ENCODE results near the gene IL16.

Gene IL16

GRCh38 chr15:81222007-81222406, 25.3 kb downstream of the IL16 start:
- no peaks in the 10 kb centered on the region for H3K36me3 ChIP-seq (ENCODE audit: control insufficient read depth in 1 of 2, insufficient read depth in 2 of 2, low read length in 2 of 2)
- H3K4me1 ChIP-seq (ENCODE audit: control insufficient read depth in 1 of 2, insufficient read depth in 2 of 2, low read length in 2 of 2), result no peaks in the 10 kb centered on the region
- no peak overlapping the region for H3K4me3 ChIP-seq (ENCODE audit: low read depth in 1 of 2, low read length in 2 of 2)
- H3K27me3 ChIP-seq (ENCODE audit: control insufficient read depth in 1 of 2, insufficient read depth in 2 of 2, low read length in 2 of 2), result no peaks in the 10 kb centered on the region
- H3K9me3 ChIP-seq (ENCODE audit: control insufficient read depth in 1 of 2, low read length in 2 of 2), result no peaks in the 10 kb centered on the region
- H3K9ac ChIP-seq (ENCODE audit: low read depth in 1 of 2, low read length in 2 of 2), result no peak overlapping the region
- H3K27ac ChIP-seq (ENCODE audit: low read depth, low read length), result no peak overlapping the region

GRCh38 chr15:81223346-81223971, 26.8 kb downstream of the IL16 start:
- H3K4me1 ChIP-seq (ENCODE audit: control insufficient read depth in 1 of 2, insufficient read depth in 2 of 2, low read length in 2 of 2), result no peaks in the 10 kb centered on the region
- H3K27me3 ChIP-seq (ENCODE audit: control insufficient read depth in 1 of 2, insufficient read depth in 2 of 2, low read length in 2 of 2), result no peaks in the 10 kb centered on the region
- H3K36me3 ChIP-seq (ENCODE audit: control insufficient read depth in 1 of 2, insufficient read depth in 2 of 2, low read length in 2 of 2), result no peaks in the 10 kb centered on the region
- H3K4me3 ChIP-seq (ENCODE audit: low read depth in 1 of 2, low read length in 2 of 2), result no peak overlapping the region
- no peaks in the 10 kb centered on the region for H3K9me3 ChIP-seq (ENCODE audit: control insufficient read depth in 1 of 2, low read length in 2 of 2)
- no peak overlapping the region for H3K9ac ChIP-seq (ENCODE audit: low read depth in 1 of 2, low read length in 2 of 2)
- H3K27ac ChIP-seq (ENCODE audit: low read depth, low read length), result no peak overlapping the region

- Histone ChIP-seq H3K4me1 (ENCODE audit: control insufficient read depth in 1 of 2, insufficient read depth in 2 of 2, low read length in 2 of 2) (no peaks in the 10 kb centered on the region), H3K27ac (ENCODE audit: low read depth, low read length) (no peak overlapping the region)
These were observed 27.6 kb downstream of the IL16 start for GRCh38 chr15:81224232-81224631.

GRCh38 chr15:81225161-81225671, 28.5 kb downstream of the IL16 start:
- Histone ChIP-seq H3K9me3 (ENCODE audit: control insufficient read depth in 1 of 2, low read length in 2 of 2) (no peaks in the 10 kb centered on the region), H3K4me3 (ENCODE audit: low read depth in 1 of 2, low read length in 2 of 2) (no peak overlapping the region), H3K9ac (ENCODE audit: low read depth in 1 of 2, low read length in 2 of 2) (no peak overlapping the region), H3K27me3 (ENCODE audit: control insufficient read depth in 1 of 2, insufficient read depth in 2 of 2, low read length in 2 of 2) (no peaks in the 10 kb centered on the region), H3K36me3 (ENCODE audit: control insufficient read depth in 1 of 2, insufficient read depth in 2 of 2, low read length in 2 of 2) (no peaks in the 10 kb centered on the region), H3K27ac (ENCODE audit: low read depth, low read length) (no peak overlapping the region), H3K4me1 (ENCODE audit: control insufficient read depth in 1 of 2, insufficient read depth in 2 of 2, low read length in 2 of 2) (no peaks in the 10 kb centered on the region)

More at GRCh38 chr15:81224232-81224631, 27.6 kb downstream of the IL16 start:
- Histone ChIP-seq H3K4me3 (ENCODE audit: low read depth in 1 of 2, low read length in 2 of 2) (no peak overlapping the region), H3K27me3 (ENCODE audit: control insufficient read depth in 1 of 2, insufficient read depth in 2 of 2, low read length in 2 of 2) (no peaks in the 10 kb centered on the region), H3K9ac (ENCODE audit: low read depth in 1 of 2, low read length in 2 of 2) (no peak overlapping the region), H3K9me3 (ENCODE audit: control insufficient read depth in 1 of 2, low read length in 2 of 2) (no peaks in the 10 kb centered on the region), H3K36me3 (ENCODE audit: control insufficient read depth in 1 of 2, insufficient read depth in 2 of 2, low read length in 2 of 2) (no peaks in the 10 kb centered on the region)

GRCh38 chr15:81227716-81228115, 31.0 kb downstream of the IL16 start:
- Histone ChIP-seq H3K9ac (ENCODE audit: low read depth in 1 of 2, low read length in 2 of 2) (no peak overlapping the region), H3K4me3 (ENCODE audit: low read depth in 1 of 2, low read length in 2 of 2) (no peak overlapping the region), H3K9me3 (ENCODE audit: control insufficient read depth in 1 of 2, low read length in 2 of 2) (no peaks in the 10 kb centered on the region), H3K36me3 (ENCODE audit: control insufficient read depth in 1 of 2, insufficient read depth in 2 of 2, low read length in 2 of 2) (no peaks in the 10 kb centered on the region), H3K4me1 (ENCODE audit: control insufficient read depth in 1 of 2, insufficient read depth in 2 of 2, low read length in 2 of 2) (no peaks in the 10 kb centered on the region), H3K27me3 (ENCODE audit: control insufficient read depth in 1 of 2, insufficient read depth in 2 of 2, low read length in 2 of 2) (no peaks in the 10 kb centered on the region), H3K27ac (ENCODE audit: low read depth, low read length) (no peak overlapping the region)

GRCh38 chr15:81229586-81229985, 32.9 kb downstream of the IL16 start:
- Histone ChIP-seq H3K27ac (ENCODE audit: low read depth, low read length) (no peak overlapping the region), H3K9ac (ENCODE audit: low read depth in 1 of 2, low read length in 2 of 2) (no peak overlapping the region), H3K27me3 (ENCODE audit: control insufficient read depth in 1 of 2, insufficient read depth in 2 of 2, low read length in 2 of 2) (no peaks in the 10 kb centered on the region)

GRCh38 chr15:81235276-81236123, 38.8 kb downstream of the IL16 start:
- Histone ChIP-seq H3K27ac (ENCODE audit: low read depth, low read length) (no peak overlapping the region), H3K9ac (ENCODE audit: low read depth in 1 of 2, low read length in 2 of 2) (no peak overlapping the region), H3K27me3 (ENCODE audit: control insufficient read depth in 1 of 2, insufficient read depth in 2 of 2, low read length in 2 of 2) (no peaks in the 10 kb centered on the region), H3K9me3 (ENCODE audit: control insufficient read depth in 1 of 2, low read length in 2 of 2) (no peaks in the 10 kb centered on the region), H3K36me3 (ENCODE audit: control insufficient read depth in 1 of 2, insufficient read depth in 2 of 2, low read length in 2 of 2) (no peaks in the 10 kb centered on the region), H3K4me1 (ENCODE audit: control insufficient read depth in 1 of 2, insufficient read depth in 2 of 2, low read length in 2 of 2) (no peaks in the 10 kb centered on the region), H3K4me3 (ENCODE audit: low read depth in 1 of 2, low read length in 2 of 2) (no peak overlapping the region)

More at GRCh38 chr15:81229586-81229985, 32.9 kb downstream of the IL16 start:
- Histone ChIP-seq H3K9me3 (ENCODE audit: control insufficient read depth in 1 of 2, low read length in 2 of 2) (no peaks in the 10 kb centered on the region), H3K36me3 (ENCODE audit: control insufficient read depth in 1 of 2, insufficient read depth in 2 of 2, low read length in 2 of 2) (no peaks in the 10 kb centered on the region), H3K4me1 (ENCODE audit: control insufficient read depth in 1 of 2, insufficient read depth in 2 of 2, low read length in 2 of 2) (no peaks in the 10 kb centered on the region), H3K4me3 (ENCODE audit: low read depth in 1 of 2, low read length in 2 of 2) (no peak overlapping the region)

GRCh38 chr15:81239190-81239589, 42.5 kb downstream of the IL16 start:
- Histone ChIP-seq H3K27me3 (ENCODE audit: control insufficient read depth in 1 of 2, insufficient read depth in 2 of 2, low read length in 2 of 2) (no peaks in the 10 kb centered on the region), H3K9me3 (ENCODE audit: control insufficient read depth in 1 of 2, low read length in 2 of 2) (peaks cover 0 to 10% of the 10 kb centered on the region in 2 donors), H3K27ac (ENCODE audit: low read depth, low read length) (no peak overlapping the region), H3K36me3 (ENCODE audit: control insufficient read depth in 1 of 2, insufficient read depth in 2 of 2, low read length in 2 of 2) (no peaks in the 10 kb centered on the region), H3K4me3 (ENCODE audit: low read depth in 1 of 2, low read length in 2 of 2) (no peak overlapping the region), H3K9ac (ENCODE audit: low read depth in 1 of 2, low read length in 2 of 2) (no peak overlapping the region), H3K4me1 (ENCODE audit: control insufficient read depth in 1 of 2, insufficient read depth in 2 of 2, low read length in 2 of 2) (no peaks in the 10 kb centered on the region)

GRCh38 chr15:81242778-81243177, 46.1 kb downstream of the IL16 start:
- Histone ChIP-seq H3K36me3 (ENCODE audit: control insufficient read depth in 1 of 2, insufficient read depth in 2 of 2, low read length in 2 of 2) (no peaks in the 10 kb centered on the region), H3K4me3 (ENCODE audit: low read depth in 1 of 2, low read length in 2 of 2) (no peak overlapping the region), H3K27ac (ENCODE audit: low read depth, low read length) (no peak overlapping the region), H3K9me3 (ENCODE audit: control insufficient read depth in 1 of 2, low read length in 2 of 2) (peaks cover 0 to 10% of the 10 kb centered on the region in 2 donors), H3K9ac (ENCODE audit: low read depth in 1 of 2, low read length in 2 of 2) (no peak overlapping the region), H3K27me3 (ENCODE audit: control insufficient read depth in 1 of 2, insufficient read depth in 2 of 2, low read length in 2 of 2) (no peaks in the 10 kb centered on the region), H3K4me1 (ENCODE audit: control insufficient read depth in 1 of 2, insufficient read depth in 2 of 2, low read length in 2 of 2) (no peaks in the 10 kb centered on the region)

GRCh38 chr15:81244306-81244705, 47.6 kb downstream of the IL16 start:
- H3K4me1 ChIP-seq (ENCODE audit: control insufficient read depth in 1 of 2, insufficient read depth in 2 of 2, low read length in 2 of 2), result no peaks in the 10 kb centered on the region
- H3K9me3 ChIP-seq (ENCODE audit: control insufficient read depth in 1 of 2, low read length in 2 of 2), result peaks cover 0 to 10% of the 10 kb centered on the region in 2 donors
- no peaks in the 10 kb centered on the region for H3K27me3 ChIP-seq (ENCODE audit: control insufficient read depth in 1 of 2, insufficient read depth in 2 of 2, low read length in 2 of 2)

More at GRCh38 chr15:81244306-81244705, 47.6 kb downstream of the IL16 start:
- Histone ChIP-seq H3K4me3 (ENCODE audit: low read depth in 1 of 2, low read length in 2 of 2) (no peak overlapping the region), H3K27ac (ENCODE audit: low read depth, low read length) (no peak overlapping the region), H3K36me3 (ENCODE audit: control insufficient read depth in 1 of 2, insufficient read depth in 2 of 2, low read length in 2 of 2) (no peaks in the 10 kb centered on the region), H3K9ac (ENCODE audit: low read depth in 1 of 2, low read length in 2 of 2) (no peak overlapping the region)

Measured in duodenal mucosa (tissue), 2 donors.